Measurements from ENCODE around the gene OR5H2.

DNA sequence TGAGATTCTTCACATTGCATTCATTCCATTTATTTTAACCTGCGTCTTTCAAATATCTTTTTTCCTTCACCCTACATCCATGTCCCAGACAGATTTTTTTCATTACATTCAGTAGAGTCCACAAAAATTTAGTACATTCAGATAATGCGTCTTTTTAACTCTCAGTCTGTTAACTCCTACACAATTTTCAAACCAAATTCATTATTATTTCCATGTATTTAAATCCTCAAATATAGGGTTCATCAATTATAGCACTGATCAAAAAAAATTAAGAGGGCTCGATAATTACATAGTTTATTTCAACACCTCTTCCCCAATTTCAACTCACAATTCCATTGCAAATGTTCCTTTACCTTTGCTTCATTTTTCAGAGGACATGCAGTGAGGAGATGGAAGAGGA is 18.4 kb upstream of the OR5H2 start, which contains the start of gene OR5H6:
- TF ChIP-seq, protein P1, sequence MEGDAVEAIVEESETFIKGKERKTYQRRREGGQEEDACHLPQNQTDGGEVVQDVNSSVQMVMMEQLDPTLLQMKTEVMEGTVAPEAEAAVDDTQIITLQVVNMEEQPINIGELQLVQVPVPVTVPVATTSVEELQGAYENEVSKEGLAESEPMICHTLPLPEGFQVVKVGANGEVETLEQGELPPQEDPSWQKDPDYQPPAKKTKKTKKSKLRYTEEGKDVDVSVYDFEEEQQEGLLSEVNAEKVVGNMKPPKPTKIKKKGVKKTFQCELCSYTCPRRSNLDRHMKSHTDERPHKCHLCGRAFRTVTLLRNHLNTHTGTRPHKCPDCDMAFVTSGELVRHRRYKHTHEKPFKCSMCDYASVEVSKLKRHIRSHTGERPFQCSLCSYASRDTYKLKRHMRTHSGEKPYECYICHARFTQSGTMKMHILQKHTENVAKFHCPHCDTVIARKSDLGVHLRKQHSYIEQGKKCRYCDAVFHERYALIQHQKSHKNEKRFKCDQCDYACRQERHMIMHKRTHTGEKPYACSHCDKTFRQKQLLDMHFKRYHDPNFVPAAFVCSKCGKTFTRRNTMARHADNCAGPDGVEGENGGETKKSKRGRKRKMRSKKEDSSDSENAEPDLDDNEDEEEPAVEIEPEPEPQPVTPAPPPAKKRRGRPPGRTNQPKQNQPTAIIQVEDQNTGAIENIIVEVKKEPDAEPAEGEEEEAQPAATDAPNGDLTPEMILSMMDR (IDR thresholded peaks at IDR 0.05), result no peak
- no peak for TF ChIP-seq POLR2AphosphoS5 (IDR thresholded peaks at IDR 0.05)

All from breast epithelium (tissue), 3 donors.